ENCODE data around the gene DMC1. TPM values are rescaled to one million over a fixed set of nuclear protein-coding genes. Genes with fewer than 3 reads are reported as not detected.

DMC1 gene
- polyA plus RNA-seq, 1 experiment, result 0.37 TPM

DNA sequence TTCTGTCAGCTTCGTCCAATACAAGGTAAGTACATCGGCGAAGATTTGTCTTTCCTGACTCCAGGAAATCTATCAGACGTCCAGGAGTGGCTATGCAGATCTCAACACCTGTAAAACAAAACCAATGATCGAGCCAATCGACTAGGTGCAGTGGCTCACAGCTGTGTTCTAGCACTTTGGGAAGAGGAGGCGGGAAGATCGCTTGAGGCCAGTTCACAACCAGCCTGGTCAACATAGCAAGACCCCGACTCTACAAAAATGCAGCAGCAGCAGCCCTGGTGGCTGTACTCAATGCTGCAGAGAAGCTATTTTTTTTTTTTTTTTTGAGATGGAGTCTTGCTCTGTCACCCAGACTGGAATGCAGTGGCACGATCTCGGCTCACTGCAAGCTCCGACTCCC, 75.0 kb downstream of the DMC1 start:
- no peak for TF ChIP-seq CTCF (IDR thresholded peaks at IDR 0.05; ENCODE audit: insufficient read depth, low read depth, low read length)
- Histone ChIP-seq H3K36me3 (ENCODE audit: control insufficient read depth, insufficient read depth, low read length) (peaks cover 41% of the 10 kb centered on the region), H3K4me3 (ENCODE audit: low read depth, low read length) (no peak overlapping the region), H3K27me3 (ENCODE audit: control insufficient read depth, insufficient read depth, low read length) (no peaks in the 10 kb centered on the region)
- ChIA-PET POLR2A (no interaction called here), CTCF (interaction anchor here (1.9 kb wide), 1 partner anchor 9 kb away, joined by 6 read pairs; no protein-coding TSS in a partner anchor)
- DNase-seq (ENCODE audit: low read depth), result no peak

DNA sequence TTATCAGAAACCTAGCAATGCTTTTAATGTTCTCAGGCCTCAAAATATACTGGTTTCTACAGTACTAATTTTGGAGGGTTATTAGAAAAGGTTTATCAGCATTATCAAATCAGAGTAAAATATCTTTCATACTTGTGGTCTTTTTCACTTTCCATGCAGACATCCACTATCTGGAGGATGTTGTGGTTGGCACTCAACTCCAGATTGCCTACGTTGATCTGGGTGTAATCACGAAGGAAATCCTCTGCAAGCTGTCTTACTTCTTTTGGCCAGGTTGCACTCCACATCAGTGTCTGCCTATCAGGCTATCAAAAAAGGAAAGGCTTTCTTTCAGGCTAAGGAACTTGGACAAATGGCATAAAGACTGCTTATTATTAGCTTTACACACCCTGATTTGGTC, 75.5 kb downstream of the DMC1 start:
- Histone ChIP-seq H3K4me3 (ENCODE audit: low read depth, low read length) (no peak overlapping the region), H3K27me3 (ENCODE audit: control insufficient read depth, insufficient read depth, low read length) (no peaks in the 10 kb centered on the region), H3K36me3 (ENCODE audit: control insufficient read depth, insufficient read depth, low read length) (peaks cover 44% of the 10 kb centered on the region)
- ChIA-PET CTCF (interaction anchor here (1.6 to 1.9 kb wide), 2 partner anchors 8 to 9 kb away, joined by 6 read pairs; no protein-coding TSS in a partner anchor), POLR2A (no interaction called here)
- no peak for TF ChIP-seq CTCF (IDR thresholded peaks at IDR 0.05; ENCODE audit: insufficient read depth, low read depth, low read length)
- DNase-seq (ENCODE audit: low read depth), result no peak

- no peak for TF ChIP-seq CTCF (IDR thresholded peaks at IDR 0.05; ENCODE audit: insufficient read depth, low read depth, low read length)
- DNase-seq (ENCODE audit: low read depth), result no peak
- H3K4me3 ChIP-seq (ENCODE audit: low read depth, low read length), result no peak overlapping the region
- peaks cover 46% of the 10 kb centered on the region for H3K36me3 ChIP-seq (ENCODE audit: control insufficient read depth, insufficient read depth, low read length)
- ChIA-PET POLR2A (interaction anchor here (0.8 kb wide), 1 partner anchor 14 kb away, joined by 7 read pairs; no protein-coding TSS in a partner anchor), CTCF (interaction anchor here (0.5 to 0.6 kb wide), 2 partner anchors 11 to 112 kb away, joined by 3 read pairs; no protein-coding TSS in a partner anchor)
- H3K27me3 ChIP-seq (ENCODE audit: control insufficient read depth, insufficient read depth, low read length), result no peaks in the 10 kb centered on the region
Measured at GRCh38 chr22:38491707-38492348, 78.2 kb downstream of the DMC1 start.

DNA sequence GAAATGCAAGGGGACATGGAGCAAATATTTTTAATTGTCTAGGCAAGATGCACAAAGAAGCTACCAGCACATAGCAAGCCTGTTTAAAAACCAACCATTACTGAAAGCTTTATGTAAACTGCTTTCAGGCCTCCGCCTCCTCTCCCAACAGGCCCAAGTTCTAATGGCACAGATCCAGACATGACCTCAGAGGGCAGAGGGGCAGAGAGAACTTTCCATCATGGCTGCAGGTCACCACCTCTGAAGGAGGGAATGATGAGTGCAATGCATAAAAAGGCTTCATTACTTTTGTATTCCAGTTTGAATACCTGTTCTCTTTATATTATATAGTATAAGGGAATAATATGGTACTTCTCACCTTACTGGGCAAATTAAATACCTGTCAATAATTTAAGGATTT, 79.1 kb downstream of the DMC1 start:
- peaks cover 49% of the 10 kb centered on the region for H3K36me3 ChIP-seq (ENCODE audit: control insufficient read depth, insufficient read depth, low read length)
- no peaks in the 10 kb centered on the region for H3K27me3 ChIP-seq (ENCODE audit: control insufficient read depth, insufficient read depth, low read length)
- ChIA-PET POLR2A (interaction anchor here (0.7 to 0.8 kb wide), 2 partner anchors 13 to 302 kb away, joined by 3 to 7 read pairs; no protein-coding TSS in a partner anchor), CTCF (no interaction called here)
- DNase-seq (ENCODE audit: low read depth), result no peak
- H3K4me3 ChIP-seq (ENCODE audit: low read depth, low read length), result no peak overlapping the region
- no peak for TF ChIP-seq CTCF (IDR thresholded peaks at IDR 0.05; ENCODE audit: insufficient read depth, low read depth, low read length)

DNA sequence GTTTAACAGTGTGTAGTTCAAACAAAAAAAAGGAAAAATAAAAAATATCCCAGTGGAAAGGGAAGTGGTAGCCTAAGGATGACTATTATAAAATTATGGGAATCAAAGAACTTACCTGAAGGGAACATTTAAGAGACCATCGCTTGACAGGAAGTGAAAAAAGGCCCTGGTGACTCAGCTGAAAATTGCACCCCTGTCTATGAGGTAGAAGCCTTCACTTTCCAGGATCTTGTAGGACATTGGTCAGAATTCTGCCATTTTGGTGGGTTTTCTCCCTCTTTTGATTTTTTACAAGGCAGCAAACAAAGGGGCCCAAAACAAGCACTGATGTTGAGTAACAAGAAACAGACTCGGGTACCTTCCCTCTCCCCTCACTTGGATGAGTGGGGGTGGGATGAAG, 79.5 kb downstream of the DMC1 start:
- Histone ChIP-seq H3K27me3 (ENCODE audit: control insufficient read depth, insufficient read depth, low read length) (no peaks in the 10 kb centered on the region), H3K36me3 (ENCODE audit: control insufficient read depth, insufficient read depth, low read length) (peaks cover 50% of the 10 kb centered on the region), H3K4me3 (ENCODE audit: low read depth, low read length) (no peak overlapping the region)
- CTCF ChIA-PET, result interaction anchor here (0.7 kb wide), 1 partner anchor 91 kb away, joined by 3 read pairs; no protein-coding TSS in a partner anchor
- POLR2A ChIA-PET, result interaction anchor here (0.7 kb wide), 1 partner anchor 302 kb away, joined by 3 read pairs; no protein-coding TSS in a partner anchor
- TF ChIP-seq CTCF (IDR thresholded peaks at IDR 0.05; ENCODE audit: insufficient read depth, low read depth, low read length), result no peak
- DNase-seq (ENCODE audit: low read depth), result no peak
